Measurements from ENCODE around the gene TOPAZ1. TPM values are rescaled to one million over a fixed set of nuclear protein-coding genes. Genes with fewer than 3 reads are reported as not detected.

TOPAZ1 gene
- total and polyA plus RNA-seq, 2 of the 8 experiments (the other 6 are each of a cell fraction or from before 2014, with no cell fraction given) = not detected

GRCh38 chr3:44353355-44353924 is 111.8 kb downstream of the TOPAZ1 start:
- Histone ChIP-seq H2BK15ac (ENCODE audit: low read length) (no peak overlapping the region), H4K8ac (ENCODE audit: extremely low read depth, insufficient read depth, low read length) (no peak overlapping the region), H3K23me2 (ENCODE audit: low read depth, low read length) (no peaks in the 10 kb centered on the region), H2AFZ (ENCODE audit: low read length) (no peak overlapping the region), H3K27ac (ENCODE audit: low read depth, low read length) (no peak overlapping the region), H3K23ac (ENCODE audit: insufficient read length) (no peak overlapping the region), H3K9me3 (ENCODE audit: insufficient read depth in 2 of 2, low read depth in 1 of 2, low read length in 1 of 2) (no peaks in the 10 kb centered on the region), H3K27me3 (replicated peaks in 1 of 4; ENCODE audit: control insufficient read depth in 3 of 4, extremely low read depth in 1 of 4, insufficient read depth in 3 of 4, low read length in 3 of 4) (no peaks in the 10 kb centered on the region), H2AK5ac (ENCODE audit: low read depth, low read length) (no peak overlapping the region), H3K79me1 (ENCODE audit: low read depth, low read length) (no peaks in the 10 kb centered on the region), H2BK20ac (ENCODE audit: low read length) (no peak overlapping the region), H3K36me3 (ENCODE audit: control insufficient read depth in 2 of 4, insufficient read depth in 4 of 4, low read length in 3 of 4) (peaks cover 0 to 3% (median 0%) of the 10 kb centered on the region in 4 experiments; a peak in 1 of 8 replicates), H3K4me2 (ENCODE audit: insufficient read depth in 1 of 2, low read depth in 2 of 2, low read length in 2 of 2) (no peak overlapping the region), H3K18ac (ENCODE audit: extremely low read depth, low read length) (no peak overlapping the region), H2BK5ac (ENCODE audit: low read depth, low read length) (no peak overlapping the region), H3K4me3 (ENCODE audit: extremely low read depth in 1 of 4, insufficient read depth in 2 of 4, low read depth in 3 of 4, low read length in 4 of 4) (no peak overlapping the region), H3K14ac (ENCODE audit: insufficient read length) (no peak overlapping the region), H3K4ac (replicated peaks; ENCODE audit: insufficient read length, low read depth, low read length) (no peak overlapping the region), H4K5ac (ENCODE audit: insufficient read length, low read depth, low read length) (no peak overlapping the region), H2BK12ac (ENCODE audit: low read depth, low read length) (no peak overlapping the region), H2BK120ac (replicated peaks; ENCODE audit: low read depth, low read length) (no peak overlapping the region), H4K20me1 (replicated peaks in 1 of 2; ENCODE audit: control insufficient read depth in 1 of 2, insufficient read depth in 2 of 2, low read length in 2 of 2) (no peaks in the 10 kb centered on the region), H3K9ac (replicated peaks in 1 of 4; ENCODE audit: extremely low read depth in 1 of 4, low read depth in 3 of 4, low read length in 3 of 4) (no peak overlapping the region), H3K56ac (replicated peaks; ENCODE audit: insufficient read length, low read depth, low read length) (no peak overlapping the region), H3K4me1 (replicated peaks in 1 of 4; ENCODE audit: control insufficient read depth in 3 of 4, insufficient read depth in 4 of 4, low read length in 3 of 4) (peaks cover 0 to 5% (median 2%) of the 10 kb centered on the region in 4 experiments; a peak in 3 of 7 replicates), H4K91ac (replicated peaks; ENCODE audit: insufficient read length, low read length) (no peak overlapping the region), H3K79me2 (ENCODE audit: control insufficient read depth in 1 of 2, insufficient read depth in 2 of 2, low read length in 2 of 2) (no peaks in the 10 kb centered on the region; a peak in 2 of 4 replicates)
- 82% methylated on average over 1 of the region's 1 CpG; no CpG with 5 or more reads in 1 of the 2 experiments for WGBS, 2 experiments (ENCODE audit: extremely low coverage in 1 of 2, insufficient coverage in 1 of 2, insufficient read length in 1 of 2, insufficient replicate concordance in 2 of 2, low coverage in 1 of 2, low lambda C conversion rate in 2 of 2, missing lambda C conversion rate in 1 of 2)
- DNase-seq (ENCODE audit: low read depth in 1 of 2, low spot score in 2 of 2) (no peak), FAIRE-seq (no peak)
- ChIA-PET CTCF (ENCODE audit: partially characterized antibody) (interaction anchor here (1.4 kb wide), 1 partner anchor 29 kb away, joined by 3 read pairs; no protein-coding TSS in a partner anchor), POLR2A (ENCODE audit: partially characterized antibody) (no interaction called here)
- TF ChIP-seq SIRT6 (IDR thresholded peaks at IDR 0.05; ENCODE audit: low read length) = no peak
- TF ChIP-seq POLR2A (IDR thresholded peaks at IDR 0.05; ENCODE audit: control extremely low read depth in 1 of 2, low read depth in 2 of 2, low read length in 2 of 2) = no peak

Data from H1 (cell line).